Neutrophil (primary cell): ENCODE data around the gene KCNH5.

Experiments
- H3K27ac ChIP-seq: fragments of 200-600 bp; sonication (generic); 2 replicates; pipeline ENCODE4 v1.5.1; 2016; ENCODE audit warnings: mild to moderate bottlenecking, moderate library complexity
- H3K27me3 ChIP-seq: fragments of 200-600 bp; sonication (generic); 2 replicates; pipeline ENCODE4 v1.6.0; 2016; ENCODE audit warnings: mild to moderate bottlenecking
- H3K36me3 ChIP-seq: fragments of 200-600 bp; sonication (generic); 2 replicates; pipeline ENCODE4 v1.5.1; 2017
- H3K4me1 ChIP-seq, 2 experiments: fragments of 200-600 bp in 1 of 2; sonication (generic) in 1 of 2; 1 replicate in 1 of 2; 2 replicates in 1 of 2; pipeline versions ENCODE4 v1.5.1 to v1.6.1; 2013 to 2016; ENCODE audit warnings: low read depth in 1 of 2, low read length in 1 of 2, mild to moderate bottlenecking in 1 of 2, moderate library complexity in 1 of 2; ENCODE audit not compliant: control insufficient read depth in 1 of 2, insufficient read depth in 1 of 2
- H3K4me3 ChIP-seq, 2 experiments: fragments of 200-600 bp in 1 of 2; sonication (generic) in 1 of 2; 1 replicate in 1 of 2; 2 replicates in 1 of 2; pipeline ENCODE4 v1.5.1; 2013 to 2016; ENCODE audit warnings: low read depth in 1 of 2, low read length in 1 of 2, mild to moderate bottlenecking in 1 of 2, moderate library complexity in 1 of 2
- H3K9me3 ChIP-seq: fragments of 200-600 bp; sonication (generic); 2 replicates; pipeline ENCODE4 v1.5.1; 2016
- CTCF ChIP-seq: fragments of 200-600 bp; sonication (generic); IDR thresholded peaks from 2 replicates; pipeline ENCODE4 v1.5.1; 2016; ENCODE audit warnings: antibody characterized with exemption

The KCNH5 gene

DNA sequence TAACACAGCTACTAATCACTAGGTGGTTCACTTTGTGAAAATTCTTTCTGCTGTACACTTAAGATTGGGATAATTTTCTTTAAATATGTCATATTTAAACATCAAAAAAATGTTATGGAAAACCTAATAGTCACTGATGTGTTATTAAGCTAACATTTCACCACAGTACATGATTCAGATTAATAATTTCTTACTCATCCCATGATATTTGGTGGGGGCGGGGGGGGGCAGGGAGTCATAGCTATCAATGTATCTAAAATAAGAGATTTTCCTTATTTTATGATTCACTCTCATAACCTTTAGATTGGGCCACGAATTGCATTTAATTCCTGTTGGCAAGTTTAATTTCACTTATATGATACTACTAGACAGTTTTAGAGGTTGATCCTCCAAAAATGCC lies 88.8 kb downstream of the KCNH5 start:
- no peaks in the 10 kb centered on the region for H3K36me3 ChIP-seq
- no peaks in the 10 kb centered on the region for H3K27me3 ChIP-seq
- no peaks in the 10 kb centered on the region for H3K4me1 ChIP-seq
- no peaks in the 10 kb centered on the region for H3K9me3 ChIP-seq
- H3K4me3 ChIP-seq = no peak overlapping the region
- no peak for TF ChIP-seq CTCF
- H3K27ac ChIP-seq = no peak overlapping the region

- no peaks in the 10 kb centered on the region for H3K27me3 ChIP-seq
- no peaks in the 10 kb centered on the region for H3K9me3 ChIP-seq
- no peak overlapping the region for H3K4me3 ChIP-seq
- H3K4me1 ChIP-seq = no peaks in the 10 kb centered on the region
- H3K36me3 ChIP-seq = no peaks in the 10 kb centered on the region
- TF ChIP-seq CTCF = no peak
- no peak overlapping the region for H3K27ac ChIP-seq
These were observed 91.1 kb downstream of the KCNH5 start for GRCh38 chr14:62954165-62954564.

GRCh38 chr14:62952226-62952625 lies 93.0 kb downstream of the KCNH5 start:
- Histone ChIP-seq H3K27me3 (no peaks in the 10 kb centered on the region), H3K4me3 (no peak overlapping the region), H3K4me1 (no peaks in the 10 kb centered on the region), H3K36me3 (no peaks in the 10 kb centered on the region), H3K27ac (no peak overlapping the region), H3K9me3 (no peaks in the 10 kb centered on the region)
- no peak for TF ChIP-seq CTCF

GRCh38 chr14:62947301-62947700 lies 98.0 kb downstream of the KCNH5 start:
- no peak for TF ChIP-seq CTCF
- H3K27me3 ChIP-seq = no peaks in the 10 kb centered on the region
- no peaks in the 10 kb centered on the region for H3K9me3 ChIP-seq
- H3K36me3 ChIP-seq = no peaks in the 10 kb centered on the region
- H3K4me1 ChIP-seq = no peaks in the 10 kb centered on the region
- no peak overlapping the region for H3K4me3 ChIP-seq
- H3K27ac ChIP-seq = no peak overlapping the region

DNA sequence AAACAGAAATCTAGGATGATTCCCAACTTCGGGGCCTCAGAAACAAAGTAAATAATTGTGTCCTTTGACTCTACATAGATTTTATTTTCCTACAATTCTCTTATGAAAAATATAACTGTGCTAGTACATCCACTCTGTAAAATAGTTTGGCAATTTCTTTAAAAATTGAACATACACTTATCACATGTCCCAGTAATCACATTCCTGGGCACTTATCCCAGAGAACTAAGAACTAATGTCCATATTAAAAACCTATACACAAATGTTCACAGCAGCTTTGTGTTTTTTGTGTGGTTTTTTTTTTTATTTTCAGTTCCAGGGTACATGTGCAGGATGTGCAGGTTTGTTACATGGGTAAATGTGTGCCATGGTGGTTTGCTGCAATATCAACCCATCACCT lies 99.0 kb downstream of the KCNH5 start:
- Histone ChIP-seq H3K4me1 (no peaks in the 10 kb centered on the region), H3K4me3 (no peak overlapping the region), H3K27ac (no peak overlapping the region), H3K27me3 (no peaks in the 10 kb centered on the region), H3K9me3 (no peaks in the 10 kb centered on the region), H3K36me3 (no peaks in the 10 kb centered on the region)
- no peak for TF ChIP-seq CTCF

- H3K27ac ChIP-seq = no peak overlapping the region
- no peak for TF ChIP-seq CTCF
- H3K4me1 ChIP-seq = no peaks in the 10 kb centered on the region
These were observed 102.1 kb downstream of the KCNH5 start for GRCh38 chr14:62943202-62943601.

More at GRCh38 chr14:62943202-62943601, 102.1 kb downstream of the KCNH5 start:
- Histone ChIP-seq H3K27me3 (no peaks in the 10 kb centered on the region), H3K36me3 (no peaks in the 10 kb centered on the region), H3K4me3 (no peak overlapping the region), H3K9me3 (no peaks in the 10 kb centered on the region)
